ENCODE measurements around the gene NTN3.

Gene NTN3

GRCh38 chr16:2466667-2467527, 4.2 kb upstream of the NTN3 start:
- no peak for DNase-seq (ENCODE audit: low spot score)

GRCh38 chr16:2467528-2468232, 3.4 kb upstream of the NTN3 start:
- no peak for DNase-seq (ENCODE audit: low spot score)

- DNase-seq (ENCODE audit: low spot score) = no peak
Observed at GRCh38 chr16:2468233-2468724, 2.8 kb upstream of the NTN3 start.

- no peak for DNase-seq (ENCODE audit: low spot score)
Observed at GRCh38 chr16:2468725-2469398, 2.2 kb upstream of the NTN3 start.

GRCh38 chr16:2469399-2470233, 1.5 kb upstream of the NTN3 start:
- DNase-seq (ENCODE audit: low spot score) = no peak

- no peak for DNase-seq (ENCODE audit: low spot score)
Observed at GRCh38 chr16:2470234-2470601, 879 bp upstream of the NTN3 start.

- DNase-seq (ENCODE audit: low spot score) = no peak
Observed at GRCh38 chr16:2470603-2471015, 488 bp upstream of the NTN3 start.

- DNase-seq (ENCODE audit: low spot score) = no peak
Observed at GRCh38 chr16:2471653-2472487, 773 bp downstream of the NTN3 start.

GRCh38 chr16:2472488-2472864, 1.4 kb downstream of the NTN3 start:
- no peak for DNase-seq (ENCODE audit: low spot score)

- no peak for DNase-seq (ENCODE audit: low spot score)
Observed at GRCh38 chr16:2472885-2473445, 1.9 kb downstream of the NTN3 start.

- DNase-seq (ENCODE audit: low spot score) = no peak
Observed at GRCh38 chr16:2473446-2473926, 2.4 kb downstream of the NTN3 start.

- DNase-seq (ENCODE audit: low spot score) = peak; percentile 55
Observed at GRCh38 chr16:2473999-2474876, 3.1 kb downstream of the NTN3 start.

GRCh38 chr16:2474877-2475412, 3.8 kb downstream of the NTN3 start, which contains the start of gene TBC1D24:
TSS of gene TBC1D24 (plus strand) at chr16:2475127. CDS start at chr16:2496149, 21,022 bp downstream.
- DNase-seq (ENCODE audit: low spot score) = peak; percentile 90

GRCh38 chr16:2475413-2476344, 4.6 kb downstream of the NTN3 start:
- no peak for DNase-seq (ENCODE audit: low spot score)

GRCh38 chr16:2476345-2476720, 5.2 kb downstream of the NTN3 start:
- DNase-seq (ENCODE audit: low spot score) = no peak

- DNase-seq (ENCODE audit: low spot score) = no peak
Observed at GRCh38 chr16:2476741-2477140, 5.6 kb downstream of the NTN3 start.

GRCh38 chr16:2477327-2477726, 6.2 kb downstream of the NTN3 start:
- DNase-seq (ENCODE audit: low spot score) = no peak

GRCh38 chr16:2478279-2478678, 7.2 kb downstream of the NTN3 start:
- no peak for DNase-seq (ENCODE audit: low spot score)
